Progenitor cell of endocrine pancreas (in vitro differentiated cells): ENCODE measurements around the gene TNIP1. TPM values are rescaled to one million over a fixed set of nuclear protein-coding genes. Genes with fewer than 3 reads are reported as not detected.

ENCODE experiments used
- DNase-seq: peaks from one replicate; pipeline ENCODE4 v3.0.0; 2021; ENCODE audit warnings: low spot score; ENCODE audit not compliant: unreplicated experiment
- H3K27ac Mint-ChIP-seq: 2 replicates; pipeline ENCODE4 v1.8.0; 2021; ENCODE audit warnings: mild to moderate bottlenecking, moderate library complexity, mixed read lengths
- H3K27me3 Mint-ChIP-seq: 2 replicates; pipeline ENCODE4 v1.8.0; 2021; ENCODE audit warnings: mixed read lengths
- H3K36me3 Mint-ChIP-seq: 2 replicates; pipeline ENCODE4 v1.8.0; 2022; ENCODE audit warnings: mixed read lengths; ENCODE audit not compliant: insufficient read depth
- H3K4me1 Mint-ChIP-seq: 2 replicates; pipeline ENCODE4 v1.8.0; 2021; ENCODE audit warnings: low read depth, mixed read lengths
- H3K4me3 Mint-ChIP-seq: 2 replicates; pipeline ENCODE4 v1.8.0; 2021; ENCODE audit warnings: low read depth, mild to moderate bottlenecking, moderate library complexity, mixed read lengths
- H3K9me3 Mint-ChIP-seq: 2 replicates; pipeline ENCODE4 v1.8.0; 2021; ENCODE audit warnings: low read depth, mixed read lengths
- CTCF ChIP-seq: fragments of 200-600 bp; sonication (generic); IDR thresholded peaks from one replicate; pipeline ENCODE4 v1.5.0; 2021; ENCODE audit warnings: antibody characterized with exemption, mild to moderate bottlenecking; ENCODE audit not compliant: unreplicated experiment
- total RNA-seq: library from RNA; stranded (reverse); gene quantifications from 2 replicates; pipeline ENCODE4 v1.2.1, GENCODE V29; 2021

Gene TNIP1
- total RNA-seq, 1 donor from 2014 or later = 55.0 TPM

GRCh38 chr5:150993826-150994412 is 86.9 kb downstream of the TNIP1 start:
- peaks cover 5% of the 10 kb centered on the region for H3K36me3 Mint-ChIP-seq
- H3K9me3 Mint-ChIP-seq = peaks cover 33% of the 10 kb centered on the region
- H3K27ac Mint-ChIP-seq = no peak overlapping the region
- H3K4me1 Mint-ChIP-seq = no peaks in the 10 kb centered on the region
- no peak for DNase-seq
- peaks cover 6% of the 10 kb centered on the region for H3K27me3 Mint-ChIP-seq
- no peak overlapping the region for H3K4me3 Mint-ChIP-seq
- no peak for TF ChIP-seq CTCF

- H3K4me3 Mint-ChIP-seq = no peak overlapping the region
- H3K36me3 Mint-ChIP-seq = peaks cover 5% of the 10 kb centered on the region
- no peak for DNase-seq
- no peaks in the 10 kb centered on the region for H3K4me1 Mint-ChIP-seq
- TF ChIP-seq CTCF = no peak
- no peak overlapping the region for H3K27ac Mint-ChIP-seq
- peaks cover 33% of the 10 kb centered on the region for H3K9me3 Mint-ChIP-seq
- H3K27me3 Mint-ChIP-seq = peaks cover 4% of the 10 kb centered on the region
These were observed 87.4 kb downstream of the TNIP1 start for GRCh38 chr5:150993422-150993821.

DNA sequence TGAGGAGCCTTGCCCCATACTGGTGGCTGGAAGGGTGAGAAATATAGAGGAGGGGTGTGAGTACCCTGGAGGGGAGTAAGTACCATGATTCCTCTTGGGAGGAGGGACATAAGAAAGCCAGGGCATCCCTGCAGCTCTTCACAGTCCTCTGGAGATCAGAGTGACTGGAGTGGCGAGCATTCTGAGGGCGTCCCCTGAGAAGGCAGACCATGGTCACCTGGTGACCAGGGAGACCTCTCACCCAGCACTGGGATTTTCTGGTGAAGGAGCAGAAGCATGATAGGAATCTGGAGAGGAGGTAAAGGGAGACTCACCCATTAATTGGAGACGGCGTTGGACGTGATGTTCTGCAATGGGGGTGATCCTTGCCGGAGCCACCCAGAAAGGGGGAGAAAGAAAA is 88.1 kb downstream of the TNIP1 start:
- Mint-ChIP-seq H3K9me3 (peaks cover 31% of the 10 kb centered on the region), H3K4me1 (no peaks in the 10 kb centered on the region), H3K4me3 (no peak overlapping the region), H3K36me3 (peaks cover 5% of the 10 kb centered on the region), H3K27me3 (peaks cover 4% of the 10 kb centered on the region), H3K27ac (no peak overlapping the region)
- TF ChIP-seq CTCF = no peak
- no peak for DNase-seq

- no peak for DNase-seq
- Mint-ChIP-seq H3K4me1 (peaks cover 2% of the 10 kb centered on the region), H3K36me3 (peaks cover 3% of the 10 kb centered on the region), H3K27ac (no peak overlapping the region), H3K27me3 (peaks cover 4% of the 10 kb centered on the region), H3K4me3 (no peak overlapping the region), H3K9me3 (peaks cover 26% of the 10 kb centered on the region)
- TF ChIP-seq CTCF = no peak
These were observed 91.1 kb downstream of the TNIP1 start for GRCh38 chr5:150989695-150990094.

DNA sequence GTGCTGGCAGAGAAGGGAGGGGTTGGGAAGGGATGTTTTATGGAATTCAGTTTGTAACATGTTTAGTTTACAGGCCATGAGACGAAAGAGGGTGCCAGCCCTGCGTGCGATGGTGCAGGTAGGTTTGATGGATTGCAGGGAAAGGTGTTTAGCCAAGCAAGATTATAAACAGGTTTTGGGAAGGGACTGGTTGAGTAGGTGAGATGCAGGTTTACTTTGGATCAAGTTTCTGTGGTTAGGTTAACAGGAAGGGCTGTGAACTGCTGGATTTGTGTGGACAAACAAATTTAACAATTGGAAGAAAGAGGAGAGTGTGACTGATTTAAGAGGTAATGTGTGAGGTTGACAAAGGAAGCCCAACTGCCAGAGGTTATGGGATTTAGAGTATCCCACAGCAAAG is 93.1 kb downstream of the TNIP1 start:
- DNase-seq = no peak
- Mint-ChIP-seq H3K9me3 (peaks cover 21% of the 10 kb centered on the region), H3K36me3 (peaks cover 3% of the 10 kb centered on the region), H3K4me1 (peaks cover 2% of the 10 kb centered on the region), H3K27ac (no peak overlapping the region), H3K27me3 (peaks cover 4% of the 10 kb centered on the region), H3K4me3 (no peak overlapping the region)
- no peak for TF ChIP-seq CTCF

Other genes with a start within 250 kb of the TNIP1 start
- gene IRGM, start 234.5 kb downstream of the TNIP1 start, total RNA-seq = not detected in 2 replicates
- gene ZNF300, start 176.1 kb downstream of the TNIP1 start, total RNA-seq = 17.2 and 18.6 TPM in 2 replicates
- 28.2 and 34.1 TPM in 2 replicates for gene GPX3, start 60.4 kb downstream of the TNIP1 start, total RNA-seq
- gene ANXA6, start 76.7 kb upstream of the TNIP1 start, total RNA-seq = 27.7 and 28.5 TPM in 2 replicates
- gene CCDC69, start 143.1 kb upstream of the TNIP1 start, total RNA-seq = 3.6 and 4.6 TPM in 2 replicates
- 26.2 and 27.1 TPM in 2 replicates for gene GM2A, start 172.2 kb upstream of the TNIP1 start, total RNA-seq
- gene SLC36A3, start 222.7 kb upstream of the TNIP1 start, total RNA-seq = not detected in 2 replicates